PC-3 (cell line): ENCODE measurements around the gene LIPC.

Source experiments
- CTCF ChIP-seq: fragments of 300-600 bp; sonication (generic); conservative IDR thresholded peaks from 2 replicates; pipeline ENCODE4 v1.5.1; 2017; ENCODE audit warnings: antibody characterized with exemption, low read depth, mild to moderate bottlenecking, low read length
- EZH2phosphoT487 ChIP-seq: fragments of 300-600 bp; sonication (generic); IDR thresholded peaks from 2 replicates; pipeline ENCODE4 v1.6.1; 2018; ENCODE audit warnings: mild to moderate bottlenecking, antibody characterized with exemption, low read length, borderline replicate concordance

DNA sequence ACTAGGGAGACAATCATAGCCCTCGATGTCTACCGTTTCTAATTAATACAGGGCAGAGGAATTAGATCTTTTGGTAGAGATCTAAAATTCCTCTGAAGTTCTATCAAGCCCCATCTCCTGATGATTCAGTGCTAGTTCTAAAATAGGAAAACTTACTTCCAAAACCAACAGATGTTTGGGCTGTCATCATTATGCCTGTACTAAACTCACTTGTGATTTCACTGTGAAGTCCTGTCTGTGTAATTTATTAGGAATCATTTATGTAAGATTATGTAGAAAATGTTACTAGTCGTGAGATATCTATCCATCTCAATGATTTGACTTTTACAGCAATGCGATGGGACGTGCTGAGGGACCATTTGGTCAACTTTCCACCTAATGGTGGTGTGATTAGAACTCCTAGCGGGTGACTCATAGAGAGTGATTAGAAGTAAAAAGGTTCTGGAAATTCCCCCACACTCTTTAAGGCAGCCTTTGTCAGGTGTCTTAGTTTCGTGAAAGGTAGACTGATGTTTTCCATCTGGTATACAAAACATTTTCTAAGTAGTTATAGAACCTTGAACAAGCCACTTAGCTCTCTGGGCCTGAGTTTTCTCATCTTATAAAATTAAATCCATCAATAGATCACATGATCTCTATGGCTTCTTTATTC is 34.2 kb downstream of the LIPC start:
- no peak for TF ChIP-seq EZH2phosphoT487
- no peak for TF ChIP-seq CTCF
